Measurements from ENCODE around the gene TNFRSF14.

DNA sequence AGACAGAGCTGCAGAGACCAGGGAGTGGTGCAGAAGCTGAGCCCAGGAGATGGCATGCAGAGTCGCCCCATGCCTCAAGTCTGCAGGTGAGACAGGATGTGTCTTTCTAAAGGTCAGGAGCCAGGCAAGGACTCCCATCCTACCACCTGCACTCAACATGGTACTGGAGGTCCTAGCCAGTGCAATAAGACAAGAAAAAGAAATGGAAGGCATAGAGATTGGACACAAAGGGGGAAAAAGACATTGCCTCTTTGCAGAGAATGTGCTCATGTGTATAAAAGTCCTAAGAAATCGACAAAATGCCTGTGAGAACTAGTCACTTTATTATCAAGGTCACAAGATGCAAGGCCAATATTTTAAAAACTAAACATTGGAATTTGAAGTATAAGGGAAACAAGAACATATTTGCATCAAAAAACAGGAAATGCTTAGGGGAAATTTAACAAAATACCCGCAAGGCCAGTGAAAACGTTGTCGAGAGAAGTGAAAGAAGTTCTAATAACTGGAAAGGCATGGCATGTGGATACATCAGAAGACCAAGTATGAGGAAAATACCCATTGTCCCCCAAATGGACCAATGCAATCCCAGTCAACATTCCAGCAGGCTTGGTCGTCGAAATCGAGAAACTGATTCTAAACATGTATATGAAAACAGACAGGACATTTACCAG, 17.2 kb downstream of the TNFRSF14 start:
- TF ChIP-seq, protein P1, sequence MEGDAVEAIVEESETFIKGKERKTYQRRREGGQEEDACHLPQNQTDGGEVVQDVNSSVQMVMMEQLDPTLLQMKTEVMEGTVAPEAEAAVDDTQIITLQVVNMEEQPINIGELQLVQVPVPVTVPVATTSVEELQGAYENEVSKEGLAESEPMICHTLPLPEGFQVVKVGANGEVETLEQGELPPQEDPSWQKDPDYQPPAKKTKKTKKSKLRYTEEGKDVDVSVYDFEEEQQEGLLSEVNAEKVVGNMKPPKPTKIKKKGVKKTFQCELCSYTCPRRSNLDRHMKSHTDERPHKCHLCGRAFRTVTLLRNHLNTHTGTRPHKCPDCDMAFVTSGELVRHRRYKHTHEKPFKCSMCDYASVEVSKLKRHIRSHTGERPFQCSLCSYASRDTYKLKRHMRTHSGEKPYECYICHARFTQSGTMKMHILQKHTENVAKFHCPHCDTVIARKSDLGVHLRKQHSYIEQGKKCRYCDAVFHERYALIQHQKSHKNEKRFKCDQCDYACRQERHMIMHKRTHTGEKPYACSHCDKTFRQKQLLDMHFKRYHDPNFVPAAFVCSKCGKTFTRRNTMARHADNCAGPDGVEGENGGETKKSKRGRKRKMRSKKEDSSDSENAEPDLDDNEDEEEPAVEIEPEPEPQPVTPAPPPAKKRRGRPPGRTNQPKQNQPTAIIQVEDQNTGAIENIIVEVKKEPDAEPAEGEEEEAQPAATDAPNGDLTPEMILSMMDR (IDR thresholded peaks at IDR 0.05): no peak
- no peak for TF ChIP-seq POLR2A (IDR thresholded peaks at IDR 0.05)
